CD4-positive, alpha-beta T cell treated with Interleukin-2 at 100 ng/mL for 4 hours (primary cell): ENCODE measurements around the gene DDX54.
A peak's percentile ranks its signal among the peaks of the same experiment; 100 is the strongest.
"Not testable (repeated sequence)": the region's sequence is repeated elsewhere in the genome, so short reads cannot be mapped to it uniquely, and the experiment has no call there.

Experiments used
- DNase-seq: peaks from one replicate; pipeline ENCODE4 v3.0.0-alpha.2; 2020; ENCODE audit warnings: low spot score

Gene DDX54

DNA sequence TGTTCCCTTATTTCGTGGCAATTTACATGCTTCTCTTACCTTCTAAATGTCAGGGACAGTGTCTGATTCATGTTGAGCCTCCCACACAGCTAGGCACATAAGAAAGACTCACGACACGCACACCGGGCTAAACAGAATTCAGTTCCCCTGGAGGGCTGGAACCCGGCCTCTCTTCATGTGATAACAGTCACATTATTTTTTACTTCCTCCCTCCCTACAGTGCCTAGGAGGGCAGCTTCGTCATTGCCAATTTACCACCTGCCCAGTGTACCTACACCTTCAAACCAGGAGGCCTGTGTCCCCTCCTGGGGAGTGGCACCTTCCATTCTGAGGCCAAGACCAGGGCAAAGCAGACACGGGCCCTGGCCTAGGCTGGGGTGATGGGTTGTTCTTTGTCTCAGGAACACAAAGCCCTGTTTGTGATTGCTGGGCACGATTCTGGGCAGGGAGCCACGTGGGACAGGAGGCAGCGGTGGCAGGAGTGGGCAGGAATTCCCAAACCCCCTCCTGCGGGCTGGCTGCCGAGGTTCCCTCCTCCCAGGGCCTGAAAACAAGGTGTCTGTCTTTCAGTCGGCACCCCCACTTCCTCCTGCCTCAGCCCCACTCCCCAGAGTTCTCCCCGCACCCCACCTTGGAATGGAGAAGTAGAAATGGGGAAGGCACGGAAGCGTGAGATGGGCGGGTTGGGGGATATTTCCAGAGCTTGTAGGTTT is 42.9 kb downstream of the DDX54 start:
- no peak for DNase-seq

DNA sequence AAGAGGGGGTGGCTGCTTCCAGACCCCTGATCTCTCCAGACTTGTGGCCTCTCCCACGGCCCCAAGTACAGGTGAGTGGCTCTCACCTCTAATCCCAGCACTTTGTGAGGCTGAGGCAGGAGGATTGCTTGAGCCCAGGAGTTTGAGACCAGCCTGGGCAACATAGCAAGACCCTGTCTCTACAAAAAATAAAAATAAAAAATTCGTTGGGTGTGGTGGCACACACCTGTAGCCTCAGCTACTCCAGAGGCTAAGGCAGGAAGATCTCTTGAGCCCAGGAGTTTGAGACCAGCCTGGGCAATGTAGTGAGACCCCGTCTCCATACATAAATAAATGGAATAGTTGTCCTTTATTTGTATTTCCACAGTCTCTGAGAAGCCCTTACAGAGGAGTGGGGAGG is 43.6 kb downstream of the DDX54 start:
- DNase-seq, result not testable (repeated sequence)

DNA sequence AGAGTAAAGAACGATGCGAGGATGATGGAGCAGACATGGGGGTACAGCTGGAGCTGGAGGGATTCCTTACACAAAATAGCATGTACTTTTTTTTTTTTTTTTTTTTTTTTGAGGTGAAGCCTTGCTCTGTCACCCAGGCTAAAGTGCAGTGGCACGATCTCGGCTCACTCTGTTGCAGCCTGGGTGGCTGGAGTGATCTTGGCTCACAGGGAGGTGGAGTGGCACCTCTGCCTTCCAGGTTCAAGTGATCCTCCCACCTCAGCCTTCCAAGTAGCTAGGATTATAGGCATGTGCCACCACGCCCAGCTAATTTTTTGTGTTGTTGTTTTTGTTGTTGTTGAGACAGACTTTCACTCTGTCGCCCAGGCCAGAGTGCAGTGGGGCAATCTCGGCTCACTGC is 44.6 kb downstream of the DDX54 start:
- no peak for DNase-seq

DNA sequence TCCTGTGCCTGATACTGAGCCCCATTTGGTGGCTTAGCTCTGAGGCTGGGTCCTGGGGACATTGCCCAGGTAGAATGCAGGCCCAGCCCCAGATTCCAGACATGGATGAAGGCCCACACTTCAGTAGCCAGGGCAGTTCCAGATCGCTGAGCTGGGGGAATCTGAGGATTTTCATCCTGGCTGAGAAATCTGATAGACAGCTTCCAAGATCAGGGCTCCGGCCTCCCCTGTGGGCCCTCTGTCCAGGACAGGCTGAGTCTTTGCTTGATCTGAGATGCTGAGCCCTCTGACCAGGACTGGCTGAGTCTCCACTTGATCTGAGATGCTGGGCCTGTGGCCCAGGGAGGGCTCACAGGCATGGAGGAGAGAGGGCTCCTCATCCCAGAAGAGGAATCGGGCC is 46.5 kb downstream of the DDX54 start:
- DNase-seq, result no peak

DNA sequence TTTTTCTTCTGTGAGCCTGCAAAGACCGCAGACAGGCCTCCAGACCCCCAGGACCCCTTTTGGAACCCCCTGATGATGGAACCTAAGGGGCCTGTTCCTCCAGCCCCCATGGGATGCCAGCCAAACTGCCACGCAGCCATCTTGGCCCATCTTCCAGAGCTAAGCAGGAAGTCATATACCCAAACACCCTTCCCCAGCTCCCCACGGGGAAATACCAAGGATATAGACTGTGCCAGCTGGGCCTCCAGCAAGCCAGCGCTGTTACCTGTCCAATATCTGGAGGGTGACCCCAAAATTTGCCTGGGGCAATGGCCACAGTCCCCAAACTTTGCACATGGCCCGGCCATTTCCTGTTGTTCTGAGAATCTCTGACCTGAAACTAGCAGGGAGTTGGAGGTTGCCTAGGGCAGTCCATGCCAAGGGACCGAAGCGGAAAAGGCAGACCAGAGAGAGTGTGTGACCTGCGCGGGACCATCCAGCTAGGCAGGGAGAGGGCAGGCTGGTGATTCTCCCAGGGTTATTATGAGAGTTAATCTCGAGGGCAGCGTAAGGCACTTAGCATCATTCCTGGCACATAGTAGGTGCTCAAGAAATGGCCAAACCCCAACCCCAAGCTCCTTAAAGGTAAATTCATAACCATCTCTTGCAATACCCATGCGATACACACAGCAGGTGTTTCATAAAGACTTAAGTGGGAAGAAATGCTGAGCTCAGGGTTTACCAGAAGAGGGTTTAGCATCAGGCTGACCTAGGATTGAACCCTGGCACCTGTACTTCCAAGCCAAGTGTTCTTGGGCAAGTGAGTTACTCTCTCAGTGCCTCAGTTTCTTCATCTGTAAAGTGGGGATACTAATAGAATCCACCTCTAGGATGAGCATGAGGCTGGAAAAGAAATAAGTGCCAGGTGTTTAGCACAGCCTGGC is 47.2 kb downstream of the DDX54 start:
- no peak for DNase-seq

DNA sequence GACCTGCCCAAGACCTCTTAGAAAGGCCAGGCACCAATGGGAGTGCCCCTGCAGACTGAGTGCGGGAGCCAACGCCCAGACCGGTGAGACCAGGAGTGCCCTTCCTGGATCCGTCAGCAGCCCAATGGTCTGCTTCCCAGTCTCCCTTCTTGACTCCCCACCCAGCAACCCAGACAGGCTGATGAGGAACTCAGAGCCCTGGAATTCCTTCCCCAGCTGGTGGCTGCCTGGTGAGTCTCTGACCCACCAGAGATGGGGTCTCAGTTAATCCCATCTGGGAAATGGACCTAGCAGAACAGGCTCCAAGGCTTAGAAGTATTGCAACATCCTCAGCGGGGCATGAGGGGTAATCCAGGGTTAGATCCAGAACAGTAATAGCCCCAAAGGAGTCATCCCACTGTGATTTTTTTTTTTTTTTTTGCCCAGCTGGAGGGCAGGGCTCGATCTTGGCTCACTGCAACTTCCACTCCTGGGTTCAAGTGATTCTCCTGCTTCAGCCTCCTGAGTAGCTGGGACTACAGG is 48.2 kb downstream of the DDX54 start:
- no peak for DNase-seq

DNA sequence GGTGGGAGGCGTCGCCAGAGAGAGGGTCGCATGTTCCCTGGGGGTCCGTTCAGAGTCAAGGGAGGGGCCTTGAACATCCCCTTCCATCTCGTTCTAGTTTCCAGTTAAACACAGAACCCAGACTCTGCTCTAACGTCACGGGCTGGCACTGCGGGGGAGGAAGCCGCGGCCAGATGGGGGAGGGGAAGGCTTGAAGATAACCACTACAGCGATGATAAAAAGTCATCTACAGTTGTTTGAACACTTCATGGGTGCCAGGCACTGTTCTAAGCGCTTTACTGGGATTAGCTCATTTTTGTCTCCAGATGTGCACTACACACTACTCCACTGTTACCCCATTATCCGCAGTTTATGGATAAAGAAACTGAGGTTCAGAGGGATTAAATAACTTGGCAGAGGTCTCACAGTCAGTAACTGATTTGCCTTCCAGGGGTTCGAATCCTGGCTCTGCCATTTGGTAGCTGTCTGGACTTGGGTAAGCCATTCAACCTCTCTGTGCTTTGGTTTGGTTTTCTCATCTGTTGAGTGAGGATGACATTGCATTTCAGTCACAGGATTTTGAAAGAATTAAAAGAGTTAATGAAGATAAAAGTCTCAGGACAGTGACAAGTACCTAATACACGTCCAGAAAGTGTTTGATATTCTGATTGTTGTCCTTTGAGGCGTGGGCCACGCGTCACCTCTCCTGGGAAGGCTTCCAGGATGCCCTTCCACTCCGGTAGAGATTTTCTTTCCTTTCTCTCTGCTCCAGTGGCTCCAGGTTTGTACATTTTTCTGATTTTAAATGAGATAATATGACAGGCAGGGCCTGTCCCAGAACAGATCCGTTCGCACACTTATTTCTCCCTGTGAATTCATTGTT is 48.9 kb downstream of the DDX54 start:
- DNase-seq, result peak; percentile 24

DNA sequence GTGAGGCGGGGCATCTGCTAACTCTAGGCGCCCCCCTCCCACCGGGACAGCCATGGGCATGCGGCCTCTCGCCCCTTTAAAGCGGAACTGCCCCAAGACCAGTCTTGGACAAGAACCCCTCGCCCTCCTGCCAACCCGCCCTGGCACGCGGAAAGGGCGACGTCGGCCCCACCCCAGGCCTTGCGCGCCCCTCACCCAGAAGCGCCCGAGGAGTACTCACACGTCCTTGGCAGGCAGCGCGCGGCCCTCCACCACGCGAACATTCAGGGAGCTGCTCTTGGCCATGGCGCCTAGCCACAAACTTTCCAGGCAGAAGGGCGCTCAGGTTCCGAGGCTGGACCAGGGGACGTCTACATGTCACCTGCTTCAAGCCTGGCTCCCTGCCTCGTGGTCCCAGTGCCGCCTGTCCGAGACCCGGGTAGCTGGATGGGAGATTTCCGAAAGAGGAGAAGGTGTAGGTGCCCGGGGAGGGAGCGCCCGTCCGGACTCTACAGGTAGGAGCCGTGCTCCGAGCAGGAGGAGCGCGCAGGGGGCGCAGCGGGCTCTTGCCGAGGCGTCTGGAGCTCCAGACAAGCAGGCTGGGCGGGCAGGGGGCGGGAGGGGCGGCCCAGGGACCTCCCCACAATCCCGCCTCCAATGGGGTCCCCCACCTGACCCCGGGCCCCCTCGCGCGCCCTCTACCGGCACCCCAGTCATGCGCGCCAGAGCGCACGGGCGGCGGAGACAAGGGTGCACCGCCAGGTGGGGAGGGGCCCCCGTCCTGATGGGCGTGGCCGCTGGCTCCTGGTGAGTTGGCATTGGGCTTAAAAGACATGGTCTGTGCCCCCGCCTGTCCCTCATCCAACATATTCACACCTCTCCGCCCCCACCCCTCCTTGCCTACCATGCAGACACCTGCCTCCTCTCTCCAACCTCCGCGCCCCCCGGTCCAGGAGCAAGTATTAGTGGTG is 49.8 kb downstream of the DDX54 start, which contains the start of gene RASAL1:
Gene RASAL1 (minus strand): TSS at position 584 of the 950 bp plus-strand sequence. CDS start 299 bp downstream, at position 285.
- peak; percentile 62 for DNase-seq

DNA sequence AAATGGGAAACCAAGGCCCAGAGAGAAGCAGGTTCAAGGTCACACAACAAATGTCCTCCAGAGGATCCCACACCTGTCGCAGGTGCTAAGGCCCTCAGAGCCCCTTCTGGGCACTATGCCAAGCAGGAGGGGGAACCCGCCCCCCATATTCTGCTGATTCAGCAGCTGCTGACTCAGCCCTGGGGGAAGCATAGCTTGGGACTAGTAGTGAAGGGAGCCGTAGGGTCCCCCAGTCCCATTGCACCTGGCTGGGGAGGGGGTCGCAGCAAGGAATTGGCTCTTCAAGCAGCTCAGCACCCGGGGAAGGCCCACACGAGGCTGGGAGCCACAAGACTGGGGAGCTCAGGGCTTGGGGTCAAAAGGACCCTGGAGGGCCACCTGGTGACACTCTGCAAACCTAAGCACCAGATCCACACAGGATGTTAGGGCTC is 50.7 kb downstream of the DDX54 start:
- DNase-seq, result no peak

DNA sequence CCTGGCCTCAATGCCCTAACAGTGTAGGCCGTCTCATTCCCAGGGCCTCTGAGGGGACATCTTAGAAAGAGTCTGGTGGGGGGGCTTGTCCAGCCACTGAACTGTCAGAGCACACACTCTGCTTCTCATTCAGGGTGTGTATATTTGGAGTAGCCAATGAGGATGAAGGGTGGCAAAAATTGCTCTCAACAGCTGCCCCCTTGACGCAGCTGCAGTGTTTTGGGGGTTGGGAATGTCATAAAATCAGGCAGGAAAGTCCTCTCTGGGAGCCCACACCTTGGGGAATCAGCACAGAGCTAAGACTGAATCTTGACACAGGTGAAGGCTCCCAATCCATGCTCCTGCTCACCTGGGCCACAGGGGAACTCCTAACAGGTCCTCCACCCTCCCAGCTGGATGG is 51.2 kb downstream of the DDX54 start:
- DNase-seq, result no peak

DNA sequence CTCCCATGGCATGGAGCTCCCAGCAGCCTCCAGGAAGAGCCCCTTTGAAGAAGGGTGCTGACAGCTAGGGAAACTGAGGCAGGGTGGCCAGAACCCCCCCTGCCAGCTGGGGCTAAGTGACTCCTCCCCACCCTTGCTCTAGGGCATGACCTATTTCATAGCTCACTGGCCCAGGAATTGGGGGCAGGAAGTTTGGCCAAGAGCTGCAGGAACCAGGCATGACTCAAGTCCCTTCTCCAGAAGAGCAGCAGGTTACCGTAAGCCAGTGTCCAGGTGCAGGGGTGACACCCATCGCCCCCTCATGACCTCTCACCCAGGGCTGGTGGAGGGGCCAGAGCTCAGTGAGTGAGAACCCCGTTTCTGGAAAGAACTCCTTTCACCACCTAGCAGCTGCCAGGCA is 51.6 kb downstream of the DDX54 start:
- DNase-seq, result no peak

DNA sequence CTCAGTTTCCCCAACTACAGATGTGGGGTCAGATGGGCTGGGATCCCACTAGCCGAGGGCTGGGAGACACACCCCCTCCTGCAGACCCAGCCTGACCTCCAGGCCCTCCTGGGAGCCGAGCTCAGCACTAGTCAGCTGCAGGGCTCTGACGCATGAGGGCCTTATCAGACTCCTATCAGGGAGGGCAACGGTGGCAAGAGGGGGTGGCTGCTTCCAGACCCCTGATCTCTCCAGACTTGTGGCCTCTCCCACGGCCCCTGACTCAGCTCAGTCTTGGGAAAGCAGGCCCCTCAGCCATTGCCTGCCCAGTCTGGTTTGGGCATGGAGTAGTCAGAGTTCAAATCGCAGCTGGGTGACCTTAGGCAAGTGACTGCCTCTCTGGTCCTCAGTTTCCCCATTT is 52.2 kb downstream of the DDX54 start:
- DNase-seq, result no peak

DNA sequence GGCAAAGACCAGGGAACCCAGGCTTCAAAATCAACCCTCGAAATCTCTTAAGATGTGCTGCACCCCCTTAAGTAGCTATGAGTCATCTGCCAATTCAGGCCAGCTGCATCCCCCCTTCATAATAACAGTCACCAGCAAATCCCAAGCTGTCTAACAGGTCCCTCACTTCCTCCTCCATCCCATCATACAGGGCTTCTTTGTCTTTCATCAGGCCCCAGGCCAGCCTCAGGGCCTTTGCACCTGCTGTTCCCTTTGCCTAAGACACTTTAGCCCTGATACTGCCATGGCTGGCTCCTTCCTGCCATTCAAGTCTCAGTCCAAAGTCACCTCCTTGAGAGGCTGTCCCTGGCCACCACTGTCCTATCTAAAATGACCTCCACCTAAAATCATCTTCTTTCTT is 53.7 kb downstream of the DDX54 start:
- DNase-seq, result no peak

DNA sequence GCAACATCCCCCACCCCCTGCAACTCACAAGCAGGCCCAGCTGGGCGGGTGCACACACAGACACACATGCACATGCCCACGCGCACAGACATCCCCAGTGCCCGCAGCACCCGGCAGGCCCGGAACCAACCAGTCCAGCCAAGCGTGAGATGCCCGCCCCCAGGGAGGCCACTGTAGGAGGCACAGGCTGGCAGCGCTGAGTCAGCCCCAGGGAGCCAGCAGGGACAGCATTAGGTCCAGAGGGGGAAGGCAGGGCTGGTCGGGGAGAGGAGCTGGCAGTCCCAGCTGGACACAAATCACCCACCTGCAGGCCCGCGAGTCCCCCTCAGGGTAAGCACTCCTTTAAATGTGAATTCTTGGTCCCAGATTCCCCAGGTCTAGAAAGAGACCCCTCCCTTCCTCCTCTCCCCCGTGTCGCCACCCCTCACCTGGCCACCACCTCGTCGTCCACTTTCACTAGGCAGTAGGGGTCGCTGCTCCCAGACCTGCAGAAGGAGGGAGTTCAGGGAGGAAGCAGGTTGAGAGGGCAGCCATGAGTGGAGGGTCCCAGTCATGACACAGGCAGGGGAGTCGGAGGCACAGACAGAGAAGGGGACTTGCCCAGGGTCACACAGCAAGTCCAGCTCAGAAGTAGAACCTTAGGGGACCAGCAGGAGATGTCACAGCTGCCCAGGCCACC is 54.7 kb downstream of the DDX54 start:
- DNase-seq, result no peak

DNA sequence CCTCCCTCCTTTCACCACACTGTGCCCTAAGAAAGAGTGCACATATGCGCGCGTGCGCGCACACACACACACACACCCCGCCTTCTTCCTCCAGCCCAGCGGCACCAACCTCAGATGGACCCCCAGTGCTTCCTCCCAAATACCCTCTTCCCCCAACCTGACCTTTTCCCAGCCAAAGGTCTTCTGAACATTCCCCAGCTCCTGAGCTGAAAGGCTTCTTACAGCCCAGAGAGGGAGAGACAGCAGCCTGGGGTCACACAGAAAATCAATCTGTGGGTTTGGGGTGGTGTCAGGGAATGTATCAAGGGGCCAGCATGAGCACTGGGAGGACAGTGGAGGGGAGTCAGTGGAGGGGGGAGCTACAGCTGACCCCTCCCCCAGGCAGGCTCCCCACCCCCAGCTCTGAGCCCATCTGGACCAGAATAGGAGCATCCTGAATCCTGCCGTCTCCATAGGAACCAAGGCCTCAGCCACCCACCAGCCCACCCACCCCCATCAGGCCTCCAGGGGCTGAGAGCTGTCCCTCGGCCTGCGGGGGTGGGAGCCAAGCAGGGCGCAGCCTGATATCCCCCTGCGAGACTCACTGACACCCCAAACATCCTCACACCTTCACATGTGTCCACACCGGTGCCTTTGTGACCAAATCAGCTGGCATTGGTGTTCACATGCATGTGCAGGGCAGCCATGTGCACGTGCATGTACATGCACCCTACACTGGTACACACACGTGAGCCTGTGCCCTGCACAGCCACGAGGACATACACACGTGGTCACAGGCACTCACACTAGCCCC is 55.4 kb downstream of the DDX54 start:
- DNase-seq, result no peak

DNA sequence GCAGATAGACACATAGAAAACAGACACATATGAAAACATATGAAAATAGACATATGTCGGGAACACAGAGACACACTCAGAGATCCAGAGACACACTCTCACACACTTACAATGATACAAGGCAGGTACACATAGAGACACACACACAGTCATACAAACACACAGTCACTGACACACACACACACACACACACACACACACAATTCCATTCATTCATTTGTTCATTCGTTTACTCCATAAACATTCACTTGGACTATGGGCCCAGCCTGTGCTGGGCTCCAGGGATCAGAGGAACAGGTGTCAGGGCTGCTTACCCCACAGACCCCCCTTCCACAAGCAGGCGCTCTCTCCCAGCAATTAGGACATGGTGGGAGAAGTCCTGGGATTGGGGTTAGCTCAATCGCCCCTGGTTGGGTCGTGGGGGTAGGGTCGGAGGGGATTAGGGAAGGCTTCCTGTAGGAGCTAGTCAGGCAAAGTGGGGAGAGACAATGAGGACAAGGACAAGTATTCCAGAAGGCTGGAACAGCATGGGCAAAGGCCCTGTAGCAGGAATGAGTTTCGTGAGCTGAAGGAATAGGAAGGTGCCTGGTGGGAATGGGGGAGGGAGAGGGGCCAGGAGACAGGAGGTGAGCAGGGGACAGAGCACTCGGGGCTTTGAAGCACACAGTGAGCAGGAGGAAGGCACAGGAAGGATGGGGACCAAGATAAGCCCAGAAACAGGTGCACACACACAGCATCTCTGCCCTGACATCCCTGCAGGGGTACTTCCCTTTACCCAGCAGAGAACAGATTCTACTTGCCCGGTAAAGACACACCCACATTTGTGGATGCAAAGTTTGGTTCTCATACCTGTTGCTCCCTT is 56.2 kb downstream of the DDX54 start:
- no peak for DNase-seq

DNA sequence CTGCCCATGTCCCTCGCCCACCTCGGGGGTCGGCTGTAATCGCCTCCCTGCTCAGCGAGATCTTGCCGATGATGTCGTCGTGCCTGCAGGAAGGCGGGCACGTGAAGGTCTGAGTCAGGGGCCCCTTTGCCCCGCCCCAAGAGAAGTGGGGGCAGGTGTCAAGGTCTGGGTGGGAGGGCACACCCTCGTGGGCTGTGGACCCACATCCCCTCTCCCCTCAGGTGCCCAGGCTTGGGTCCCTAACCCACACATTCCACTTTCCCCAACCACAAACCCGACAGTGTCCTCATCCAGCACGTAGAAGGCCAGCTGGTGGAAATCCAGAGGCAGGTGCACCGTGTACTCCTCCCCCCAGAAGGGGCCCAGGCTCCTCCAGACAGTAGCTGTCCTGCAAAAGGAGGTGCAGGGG is 57.5 kb downstream of the DDX54 start:
- DNase-seq, result no peak

DNA sequence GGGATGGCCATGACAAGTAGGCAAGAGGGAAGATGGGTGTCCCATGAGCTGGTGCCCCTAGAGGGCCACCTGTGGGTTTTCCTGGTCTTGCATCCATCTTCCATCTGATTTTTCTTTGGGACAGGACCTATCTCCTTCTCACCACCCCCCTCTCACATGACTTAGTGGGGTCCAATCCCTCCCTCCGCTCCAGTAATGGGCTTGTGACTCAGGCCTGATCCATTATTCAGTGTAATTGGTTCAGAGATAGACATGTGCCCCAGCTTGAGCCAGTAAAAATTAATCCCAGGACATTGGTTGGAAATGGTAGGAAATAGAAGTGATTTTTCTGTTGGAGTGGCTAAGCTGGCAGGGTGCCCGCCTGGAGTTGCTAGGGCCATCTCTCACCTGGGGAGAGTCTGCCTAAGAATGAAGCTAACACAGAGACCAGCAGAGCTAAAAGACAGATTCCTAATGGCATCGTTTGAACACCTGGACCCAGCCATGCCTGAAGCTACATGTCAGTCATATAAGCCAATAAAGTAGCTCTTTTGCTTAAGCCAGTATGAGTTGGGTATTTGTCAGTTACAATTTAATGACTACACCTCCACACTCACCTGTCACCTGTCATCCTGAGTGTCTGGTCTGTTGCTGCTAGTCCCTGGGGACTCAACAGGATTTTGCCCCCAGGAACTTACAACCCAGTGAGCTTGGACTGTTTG is 64.5 kb downstream of the DDX54 start:
- no peak for DNase-seq
